Suprapubic skin (tissue), 4 donors: ENCODE data around the gene PRMT3.

Source experiments
- CTCF ChIP-seq, 2 donors: fragments of 200-600 bp in 1 of 2; fragments of 450-650 bp in 1 of 2; sonication (generic) in 1 of 2; IDR thresholded peaks; one replicate each; pipeline ENCODE4 v1.5.1; 2016 to 2019; ENCODE audit warnings: antibody characterized with exemption in 2 of 2, mild to moderate bottlenecking in 1 of 2, moderate library complexity in 1 of 2
- POLR2A ChIP-seq, 2 donors: fragments of 450-650 bp; IDR thresholded peaks; one replicate each; pipeline ENCODE4 v1.6.1; 2017; ENCODE audit warnings: antibody characterized with exemption in 2 of 2, mild to moderate bottlenecking in 2 of 2, moderate library complexity in 2 of 2
- POLR2AphosphoS5 ChIP-seq, 3 donors: sonication (generic); formaldehyde crosslinking; IDR thresholded peaks; one replicate each; pipeline ENCODE4 v1.6.1; 2017; ENCODE audit warnings: antibody characterized with exemption in 3 of 3

GRCh38 chr11:20363500-20364340, 23.8 kb upstream of the PRMT3 start, which contains the start of gene HTATIP2:
- TF ChIP-seq CTCF (IDR thresholded peaks at IDR 0.05) (no peak), POLR2AphosphoS5 (IDR thresholded peaks at IDR 0.05) (peak in 1 of 3 donors; percentile 21), POLR2A (IDR thresholded peaks at IDR 0.05) (peak in 1 of 2 donors; percentile 27)
